Astrocyte (in vitro differentiated cells and primary cell): ENCODE results near the gene KMT2A. TPM values are rescaled to one million over a fixed set of nuclear protein-coding genes. Genes with fewer than 3 reads are reported as not detected.

Experiments used
- DNase-seq: peaks from one replicate; pipeline ENCODE4 v3.0.0-alpha.2; 2010; ENCODE audit warnings: low read depth
- FAIRE-seq: peaks from 2 replicates; lab custom pipeline; 2011; peaks lifted over from hg19 to GRCh38; lab: Jason Lieb, UNC
- H2AFZ ChIP-seq: 2 replicates; pipeline ENCODE4 v1.6.0; 2012; ENCODE audit warnings: low read depth, low read length, inconsistent platforms
- H3K27ac ChIP-seq: 2 replicates; pipeline ENCODE4 v1.5.1; 2011; ENCODE audit warnings: low read depth, low read length, inconsistent platforms
- H3K27me3 ChIP-seq: 2 replicates; pipeline ENCODE4 v1.6.0; 2011; ENCODE audit warnings: low read length, inconsistent platforms; ENCODE audit not compliant: insufficient read depth
- H3K36me3 ChIP-seq: 2 replicates; pipeline ENCODE4 v1.5.1; 2011; ENCODE audit warnings: low read length, inconsistent platforms; ENCODE audit not compliant: insufficient read depth
- H3K4me1 ChIP-seq: 2 replicates; pipeline ENCODE4 v1.5.1; 2011; ENCODE audit warnings: low read length, inconsistent platforms; ENCODE audit not compliant: insufficient read depth
- H3K4me2 ChIP-seq: 2 replicates; pipeline ENCODE4 v1.6.0; 2012; ENCODE audit warnings: low read length, inconsistent platforms
- H3K4me3 ChIP-seq: 2 replicates; pipeline ENCODE4 v1.5.1; 2011; ENCODE audit warnings: low read depth, mild to moderate bottlenecking, low read length, inconsistent platforms; ENCODE audit not compliant: insufficient read depth
- H3K79me2 ChIP-seq: 2 replicates; pipeline ENCODE4 v1.6.0; 2012; ENCODE audit warnings: mild to moderate bottlenecking, low read length, inconsistent platforms; ENCODE audit not compliant: insufficient read depth
- H3K9ac ChIP-seq: 2 replicates; pipeline ENCODE4 v1.6.0; 2012; ENCODE audit warnings: mild to moderate bottlenecking, low read length, inconsistent platforms
- H3K9me3 ChIP-seq: 2 replicates; pipeline ENCODE4 v1.5.1; 2012; ENCODE audit warnings: low read depth, mild to moderate bottlenecking, low read length, inconsistent platforms; ENCODE audit not compliant: insufficient read depth
- H4K20me1 ChIP-seq: 2 replicates; pipeline ENCODE4 v1.6.0; 2012; ENCODE audit warnings: low read length, inconsistent platforms; ENCODE audit not compliant: insufficient read depth
- H3K27ac Mint-ChIP-seq: one replicate; pipeline ENCODE4 v1.8.0; 2021; ENCODE audit warnings: mild to moderate bottlenecking, mixed read lengths; ENCODE audit not compliant: unreplicated experiment
- H3K27me3 Mint-ChIP-seq: one replicate; pipeline ENCODE4 v1.8.0; 2021; ENCODE audit warnings: low read depth, mixed read lengths; ENCODE audit not compliant: unreplicated experiment
- H3K36me3 Mint-ChIP-seq: one replicate; pipeline ENCODE4 v1.8.0; 2021; ENCODE audit warnings: low read depth, mixed read lengths; ENCODE audit not compliant: unreplicated experiment
- H3K4me1 Mint-ChIP-seq: one replicate; pipeline ENCODE4 v1.8.0; 2021; ENCODE audit warnings: low read depth, mixed read lengths; ENCODE audit not compliant: unreplicated experiment
- H3K4me3 Mint-ChIP-seq: one replicate; pipeline ENCODE4 v1.8.0; 2021; ENCODE audit warnings: mild to moderate bottlenecking, moderate library complexity, mixed read lengths; ENCODE audit not compliant: unreplicated experiment
- H3K9me3 Mint-ChIP-seq: one replicate; pipeline ENCODE4 v1.8.0; 2021; ENCODE audit warnings: mild to moderate bottlenecking, mixed read lengths; ENCODE audit not compliant: unreplicated experiment
- CTCF ChIP-seq: IDR thresholded peaks from 2 replicates; pipeline ENCODE4 v1.5.1; 2011; ENCODE audit warnings: low read depth, mild to moderate bottlenecking, inconsistent platforms, low read length, moderate library complexity; ENCODE audit not compliant: insufficient read depth
- EZH2 ChIP-seq: IDR thresholded peaks from 2 replicates; pipeline ENCODE4 v1.6.1; 2012; ENCODE audit warnings: mild to moderate bottlenecking, low read length, inconsistent platforms; ENCODE audit not compliant: insufficient read depth
- total RNA-seq: library from RNA; stranded (reverse); gene quantifications from 2 replicates; pipeline ENCODE4 v1.2.1, GENCODE V29; 2021

KMT2A gene
- total RNA-seq, 1 donor from 2014 or later = 60.0 TPM

DNA sequence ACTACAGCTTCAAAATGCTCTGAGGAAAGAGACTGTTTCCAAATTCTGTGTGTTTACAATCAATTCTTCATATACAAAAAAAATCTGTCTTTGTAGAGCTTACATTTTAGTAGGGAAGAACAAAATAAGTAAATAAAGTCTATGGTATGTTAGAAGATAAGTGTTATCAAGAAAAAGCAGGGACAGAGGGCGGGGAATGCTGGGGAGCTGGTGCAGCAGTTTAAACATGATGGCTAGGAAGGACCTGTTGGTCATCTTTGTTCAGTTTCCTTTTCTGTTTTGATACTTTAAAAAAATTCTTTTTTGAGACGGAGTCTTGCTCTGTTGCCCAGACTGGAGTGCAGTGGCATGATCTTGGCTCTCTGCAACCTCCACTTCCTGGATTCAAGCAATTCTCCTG is 110.8 kb downstream of the KMT2A start:
- H3K27ac Mint-ChIP-seq = no peak overlapping the region
- Histone ChIP-seq H3K4me2 (no peak overlapping the region), H3K4me3 (no peak overlapping the region), H4K20me1 (no peaks in the 10 kb centered on the region), H3K36me3 (peaks cover 6% of the 10 kb centered on the region), H3K27ac (no peak overlapping the region), H3K4me1 (no peaks in the 10 kb centered on the region), H3K79me2 (no peaks in the 10 kb centered on the region), H3K9ac (no peak overlapping the region), H3K9me3 (no peaks in the 10 kb centered on the region), H3K27me3 (no peaks in the 10 kb centered on the region), H2AFZ (no peak overlapping the region)
- H3K4me1 Mint-ChIP-seq = no peaks in the 10 kb centered on the region
- peaks cover 27% of the 10 kb centered on the region for H3K36me3 Mint-ChIP-seq
- no peak overlapping the region for H3K4me3 Mint-ChIP-seq
- no peaks in the 10 kb centered on the region for H3K9me3 Mint-ChIP-seq
- no peak for FAIRE-seq
- DNase-seq = no peak
- H3K27me3 Mint-ChIP-seq = peaks cover 2% of the 10 kb centered on the region
- no peak for TF ChIP-seq CTCF
- TF ChIP-seq EZH2 = no peak

GRCh38 chr11:118552341-118552740 is 116.0 kb downstream of the KMT2A start:
- H3K36me3 ChIP-seq = peaks cover 11% of the 10 kb centered on the region
- no peak overlapping the region for H3K4me2 ChIP-seq
- no peak for DNase-seq
- no peak overlapping the region for H3K27ac ChIP-seq
- Mint-ChIP-seq H3K4me3 (no peak overlapping the region), H3K36me3 (peaks cover 21% of the 10 kb centered on the region), H3K27ac (no peak overlapping the region), H3K4me1 (no peaks in the 10 kb centered on the region), H3K27me3 (no peaks in the 10 kb centered on the region), H3K9me3 (no peaks in the 10 kb centered on the region)
- no peak overlapping the region for H3K9ac ChIP-seq
- H4K20me1 ChIP-seq = no peaks in the 10 kb centered on the region
- no peaks in the 10 kb centered on the region for H3K79me2 ChIP-seq
- no peak for FAIRE-seq
- H3K4me1 ChIP-seq = no peaks in the 10 kb centered on the region
- H3K27me3 ChIP-seq = no peaks in the 10 kb centered on the region
- no peak overlapping the region for H3K4me3 ChIP-seq
- TF ChIP-seq EZH2 (no peak), CTCF (no peak)
- H2AFZ ChIP-seq = no peak overlapping the region
- H3K9me3 ChIP-seq = no peaks in the 10 kb centered on the region

- no peak overlapping the region for H3K4me3 Mint-ChIP-seq
- Histone ChIP-seq H3K36me3 (peaks cover 7% of the 10 kb centered on the region), H3K27me3 (no peaks in the 10 kb centered on the region), H3K27ac (no peak overlapping the region), H3K9me3 (no peaks in the 10 kb centered on the region), H2AFZ (no peak overlapping the region), H4K20me1 (no peaks in the 10 kb centered on the region), H3K4me2 (no peak overlapping the region), H3K4me3 (no peak overlapping the region), H3K79me2 (no peaks in the 10 kb centered on the region), H3K4me1 (no peaks in the 10 kb centered on the region), H3K9ac (no peak overlapping the region)
- FAIRE-seq (no peak), DNase-seq (no peak)
- H3K27ac Mint-ChIP-seq = no peak overlapping the region
- peaks cover 5% of the 10 kb centered on the region for H3K36me3 Mint-ChIP-seq
- TF ChIP-seq EZH2 = no peak
- no peaks in the 10 kb centered on the region for H3K9me3 Mint-ChIP-seq
- H3K27me3 Mint-ChIP-seq = no peaks in the 10 kb centered on the region
- H3K4me1 Mint-ChIP-seq = peaks cover 4% of the 10 kb centered on the region
Measured at GRCh38 chr11:118560806-118561205, 124.5 kb downstream of the KMT2A start.
